ENCODE data around the gene CDKN2A. TPM values are rescaled to one million over a fixed set of nuclear protein-coding genes. Genes with fewer than 3 reads are reported as not detected.
"Not testable (repeated sequence)": the region's sequence is repeated elsewhere in the genome, so short reads cannot be mapped to it uniquely, and the experiment has no call there.

CDKN2A gene
- total RNA-seq, 2 donors from 2014 or later = 6.2 TPM; not detected in 1

GRCh38 chr9:21961569-21961968, 32.6 kb downstream of the CDKN2A start:
- no peak overlapping the region for H3K27ac ChIP-seq
- peaks cover 0 to 17% of the 10 kb centered on the region in 2 donors for H3K27me3 ChIP-seq
- TF ChIP-seq POLR2A (IDR thresholded peaks at IDR 0.05) = no peak
- TF ChIP-seq CTCF (IDR thresholded peaks at IDR 0.05) = no peak
- ATAC-seq = no peak
- H3K4me1 ChIP-seq = peaks cover 14% of the 10 kb centered on the region
- H3K4me3 ChIP-seq = no peak overlapping the region
- H3K9me3 ChIP-seq = no peaks in the 10 kb centered on the region
- no peaks in the 10 kb centered on the region for H3K36me3 ChIP-seq (replicated peaks in 1 of 2; ENCODE audit: insufficient read depth in 1 of 2, low read depth in 2 of 2)
- no peak for DNase-seq
- intact Hi-C loops (cut with DNase I) = no loop called here
- 86 to 87% methylated on average over 2 of the region's 2 CpGs for WGBS, 2 donors

DNA sequence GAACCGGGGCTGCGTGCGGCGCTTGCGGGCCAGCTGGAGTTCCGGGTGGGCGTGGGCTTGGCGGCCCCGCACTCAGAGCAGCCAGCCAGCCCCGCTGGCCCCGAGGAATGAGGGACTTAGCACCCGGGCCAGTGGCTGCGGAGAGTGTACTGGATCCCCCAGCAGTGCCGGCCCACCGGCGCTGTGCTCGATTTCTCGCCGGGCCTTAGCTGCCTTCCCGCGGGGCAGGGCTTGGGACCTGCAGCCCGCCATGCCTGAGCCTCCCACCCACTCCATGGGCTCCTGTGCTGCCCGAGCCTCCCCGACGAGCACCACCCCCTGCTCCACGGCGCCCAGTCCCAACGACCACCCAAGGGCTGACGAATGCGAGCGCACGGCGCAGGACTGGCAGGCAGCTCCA, 34.9 kb downstream of the CDKN2A start:
- H3K9me3 ChIP-seq; H3K4me1 ChIP-seq; H3K27ac ChIP-seq; ATAC-seq; H3K4me3 ChIP-seq; H3K36me3 ChIP-seq (replicated peaks in 1 of 2; ENCODE audit: insufficient read depth in 1 of 2, low read depth in 2 of 2); H3K27me3 ChIP-seq; intact Hi-C loops (cut with DNase I); DNase-seq: not testable (repeated sequence)
- WGBS, 2 donors = 87% methylated on average over 28 of the region's 33 CpGs; no CpG with 5 or more reads in 1 of the 2 donors

DNA sequence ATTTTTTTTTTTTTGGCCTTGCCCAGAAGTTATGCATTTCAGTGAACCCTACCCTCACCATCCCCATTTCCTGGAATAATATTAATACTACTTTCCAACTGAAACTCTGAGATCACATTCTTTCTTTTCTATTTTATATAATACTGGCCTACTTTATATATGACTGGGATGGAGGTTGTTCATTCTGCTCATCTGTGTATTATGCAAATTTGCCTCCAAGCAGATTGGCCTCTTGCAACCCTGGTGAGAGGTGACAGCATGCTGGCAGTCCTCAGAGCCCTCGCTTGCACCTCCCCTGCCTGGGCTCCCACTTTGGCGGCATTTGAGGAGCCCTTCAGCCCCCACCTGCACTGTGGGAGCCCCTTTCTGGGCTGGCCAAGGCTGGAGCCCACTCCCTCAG, 35.4 kb downstream of the CDKN2A start:
- no peak for TF ChIP-seq POLR2A (IDR thresholded peaks at IDR 0.05)
- TF ChIP-seq CTCF (IDR thresholded peaks at IDR 0.05) = no peak
- ATAC-seq = no peak

DNA sequence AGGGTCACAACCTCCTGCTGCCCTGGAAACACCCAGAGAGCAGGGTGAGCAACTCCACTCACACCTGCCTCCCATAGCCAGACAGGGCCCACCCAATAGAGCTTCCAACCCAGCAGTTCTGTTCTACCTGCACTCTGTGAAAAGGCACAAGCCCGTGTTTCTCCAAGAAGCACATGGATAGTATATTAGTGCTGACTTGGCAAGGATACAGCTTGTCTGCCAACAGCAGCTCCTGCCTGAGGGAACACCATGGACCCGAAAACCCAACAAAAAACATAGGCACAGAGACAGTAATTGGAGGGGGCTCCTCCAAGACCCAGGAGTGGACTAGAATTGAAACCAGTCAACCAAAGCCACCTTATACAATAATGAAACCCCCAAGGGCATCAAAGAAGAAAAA, 48.6 kb downstream of the CDKN2A start:
- H3K27ac ChIP-seq = no peak overlapping the region
- ATAC-seq (no peak), DNase-seq (no peak)
- no peaks in the 10 kb centered on the region for H3K27me3 ChIP-seq
- TF ChIP-seq POLR2A (IDR thresholded peaks at IDR 0.05) (no peak), CTCF (IDR thresholded peaks at IDR 0.05) (no peak)
- no peak overlapping the region for H3K4me3 ChIP-seq
- no peaks in the 10 kb centered on the region for H3K36me3 ChIP-seq (replicated peaks in 1 of 2; ENCODE audit: insufficient read depth in 1 of 2, low read depth in 2 of 2)
- 72 to 81% methylated on average over 2 of the region's 2 CpGs for WGBS, 2 donors
- no peaks in the 10 kb centered on the region for H3K4me1 ChIP-seq
- H3K9me3 ChIP-seq = no peaks in the 10 kb centered on the region
- intact Hi-C loops (cut with DNase I) = no loop called here

More for the DNA sequence above, 35.4 kb downstream of the CDKN2A start:
- H3K4me3 ChIP-seq = no peak overlapping the region
- H3K27me3 ChIP-seq = no peaks in the 10 kb centered on the region
- intact Hi-C loops (cut with DNase I) = no loop called here
- 74 to 100% methylated on average over 1 to 2 of the region's 2 CpGs for WGBS, 2 donors
- H3K9me3 ChIP-seq = no peaks in the 10 kb centered on the region
- no peaks in the 10 kb centered on the region for H3K36me3 ChIP-seq (replicated peaks in 1 of 2; ENCODE audit: insufficient read depth in 1 of 2, low read depth in 2 of 2)
- H3K27ac ChIP-seq = no peak overlapping the region
- no peak for DNase-seq
- no peaks in the 10 kb centered on the region for H3K4me1 ChIP-seq

- Histone ChIP-seq H3K27me3 (no peaks in the 10 kb centered on the region), H3K4me3 (no peak overlapping the region), H3K27ac (no peak overlapping the region), H3K36me3 (replicated peaks in 1 of 2; ENCODE audit: insufficient read depth in 1 of 2, low read depth in 2 of 2) (no peaks in the 10 kb centered on the region), H3K4me1 (no peaks in the 10 kb centered on the region), H3K9me3 (no peaks in the 10 kb centered on the region)
- TF ChIP-seq POLR2A (IDR thresholded peaks at IDR 0.05) (no peak), CTCF (IDR thresholded peaks at IDR 0.05) (no peak)
- DNase-seq = no peak
- WGBS, 2 donors = 80 to 82% methylated on average over 4 of the region's 4 CpGs
- intact Hi-C loops (cut with DNase I) = no loop called here
- ATAC-seq = no peak
Measured at GRCh38 chr9:21943464-21943863, 50.7 kb downstream of the CDKN2A start.
